Measurements from ENCODE around the gene ATXN7L1. TPM values are rescaled to one million over a fixed set of nuclear protein-coding genes. Genes with fewer than 3 reads are reported as not detected.

ATXN7L1 gene
- total and polyA plus RNA-seq, 2 of the 13 experiments (the other 11 are each of a cell fraction or from before 2014, with no cell fraction given), result 4.1 to 7.8 TPM

DNA sequence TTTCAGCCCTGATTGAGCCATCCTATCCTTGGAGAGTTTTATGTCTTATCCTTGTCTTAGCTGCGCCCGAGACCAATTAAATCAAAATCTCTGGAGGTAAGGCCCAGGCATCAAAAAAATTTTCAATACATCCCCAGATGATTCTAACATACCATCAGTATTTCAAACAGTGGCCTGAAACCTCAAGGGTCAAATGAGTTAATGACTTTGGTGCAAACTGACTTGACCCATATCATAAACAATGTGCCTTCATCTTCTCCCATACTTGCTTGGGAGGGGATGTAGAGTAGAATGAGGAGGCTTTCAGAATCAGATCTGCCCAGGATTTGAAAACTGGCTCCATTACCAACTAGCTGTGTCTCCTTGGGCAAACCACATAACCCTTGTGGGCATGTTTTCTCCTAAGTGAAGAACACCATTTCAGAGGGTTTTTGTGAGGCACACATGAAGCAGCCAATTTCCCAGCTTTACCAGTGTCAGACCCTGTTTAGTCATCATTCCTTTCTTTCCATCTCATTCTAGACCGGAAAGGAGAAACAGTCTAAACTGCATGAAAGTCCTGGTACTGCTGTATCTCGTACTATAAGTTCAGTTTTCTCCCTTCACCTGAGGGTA is 35.7 kb upstream of the ATXN7L1 start:
- in situ Hi-C loops (cut with HindIII; ENCODE audit: extremely low pct_ligation_motif_present, low pct_unique_long_range_greater_than_20kb), result no loop called here
- TF ChIP-seq TEAD3 (CRISPR knock-in tag; optimal IDR thresholded peaks at IDR 0.05; ENCODE audit: borderline replicate concordance) (no peak), HNF4A (CRISPR knock-in tag; IDR thresholded peaks at IDR 0.05) (no peak), ETS1 (CRISPR knock-in tag; IDR thresholded peaks at IDR 0.05) (no peak), ZNF543 (CRISPR knock-in tag; IDR thresholded peaks at IDR 0.05) (no peak), ZNF691 (CRISPR knock-in tag; IDR thresholded peaks at IDR 0.05; ENCODE audit: borderline replicate concordance, low read depth) (no peak), ZSCAN5A (CRISPR knock-in tag; IDR thresholded peaks at IDR 0.05; ENCODE audit: borderline replicate concordance) (no peak), ARNT (IDR thresholded peaks at IDR 0.05) (no peak), ZBTB42 (CRISPR knock-in tag; IDR thresholded peaks at IDR 0.05) (no peak), STAT5B (CRISPR knock-in tag; IDR thresholded peaks at IDR 0.05) (no peak), HNRNPL (IDR thresholded peaks at IDR 0.05; ENCODE audit: low read depth, low read length) (no peak), RNF2 (conservative IDR thresholded peaks at IDR 0.05; ENCODE audit: low read depth) (no peak), ZNF652 (CRISPR knock-in tag; IDR thresholded peaks at IDR 0.05; ENCODE audit: borderline replicate concordance, low read depth) (no peak), RBAK (CRISPR knock-in tag; IDR thresholded peaks at IDR 0.05) (no peak), TBX2 (CRISPR knock-in tag; IDR thresholded peaks at IDR 0.05; ENCODE audit: borderline replicate concordance) (no peak), SOX6 (IDR thresholded peaks at IDR 0.05) (no peak), SOX6 (CRISPR knock-in tag; IDR thresholded peaks at IDR 0.05) (no peak), GPN1 (CRISPR knock-in tag; IDR thresholded peaks at IDR 0.05; ENCODE audit: borderline replicate concordance) (no peak), EHMT2 (IDR thresholded peaks at IDR 0.05; ENCODE audit: borderline replicate concordance, low read depth, low read length) (no peak), HDAC1 (CRISPR knock-in tag; IDR thresholded peaks at IDR 0.05) (no peak)
- TF ChIP-seq, protein P1, sequence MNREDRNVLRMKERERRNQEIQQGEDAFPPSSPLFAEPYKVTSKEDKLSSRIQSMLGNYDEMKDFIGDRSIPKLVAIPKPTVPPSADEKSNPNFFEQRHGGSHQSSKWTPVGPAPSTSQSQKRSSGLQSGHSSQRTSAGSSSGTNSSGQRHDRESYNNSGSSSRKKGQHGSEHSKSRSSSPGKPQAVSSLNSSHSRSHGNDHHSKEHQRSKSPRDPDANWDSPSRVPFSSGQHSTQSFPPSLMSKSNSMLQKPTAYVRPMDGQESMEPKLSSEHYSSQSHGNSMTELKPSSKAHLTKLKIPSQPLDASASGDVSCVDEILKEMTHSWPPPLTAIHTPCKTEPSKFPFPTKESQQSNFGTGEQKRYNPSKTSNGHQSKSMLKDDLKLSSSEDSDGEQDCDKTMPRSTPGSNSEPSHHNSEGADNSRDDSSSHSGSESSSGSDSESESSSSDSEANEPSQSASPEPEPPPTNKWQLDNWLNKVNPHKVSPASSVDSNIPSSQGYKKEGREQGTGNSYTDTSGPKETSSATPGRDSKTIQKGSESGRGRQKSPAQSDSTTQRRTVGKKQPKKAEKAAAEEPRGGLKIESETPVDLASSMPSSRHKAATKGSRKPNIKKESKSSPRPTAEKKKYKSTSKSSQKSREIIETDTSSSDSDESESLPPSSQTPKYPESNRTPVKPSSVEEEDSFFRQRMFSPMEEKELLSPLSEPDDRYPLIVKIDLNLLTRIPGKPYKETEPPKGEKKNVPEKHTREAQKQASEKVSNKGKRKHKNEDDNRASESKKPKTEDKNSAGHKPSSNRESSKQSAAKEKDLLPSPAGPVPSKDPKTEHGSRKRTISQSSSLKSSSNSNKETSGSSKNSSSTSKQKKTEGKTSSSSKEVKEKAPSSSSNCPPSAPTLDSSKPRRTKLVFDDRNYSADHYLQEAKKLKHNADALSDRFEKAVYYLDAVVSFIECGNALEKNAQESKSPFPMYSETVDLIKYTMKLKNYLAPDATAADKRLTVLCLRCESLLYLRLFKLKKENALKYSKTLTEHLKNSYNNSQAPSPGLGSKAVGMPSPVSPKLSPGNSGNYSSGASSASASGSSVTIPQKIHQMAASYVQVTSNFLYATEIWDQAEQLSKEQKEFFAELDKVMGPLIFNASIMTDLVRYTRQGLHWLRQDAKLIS (CRISPR knock-in tag; IDR thresholded peaks at IDR 0.05), result no peak

More for the DNA sequence above, 35.7 kb upstream of the ATXN7L1 start:
- FAIRE-seq (no peak), ATAC-seq (no peak), DNase-seq (ENCODE audit: low spot score) (no peak)
- ChIA-PET POLR2A (no interaction called here), CTCF (ENCODE audit: low intra/inter-chr PET ratio, low total read pairs) (no interaction called here)
- Histone ChIP-seq H4K20me1 (ENCODE audit: insufficient read depth, low read length) (0 out of 2 replicates have a peak, but pooled peaks cover 2% of the 10 kb centered on the region), H3K36me3 (replicated peaks in 1 of 2; ENCODE audit: control insufficient read depth in 1 of 2, insufficient read depth in 2 of 2, low read length in 2 of 2) (peaks cover 3 to 21% of the 10 kb centered on the region in 2 experiments; a peak in 4 of 5 replicates), H3K4me1 (ENCODE audit: insufficient read depth, low read length) (peaks cover 9% of the 10 kb centered on the region), H3K27ac (ENCODE audit: extremely low read length, insufficient read depth, low read length) (no peak overlapping the region), H3K9ac (ENCODE audit: insufficient read depth, low read depth, low read length) (no peak overlapping the region), H3K79me2 (ENCODE audit: insufficient read depth, low read length) (no peaks in the 10 kb centered on the region), H3K9me3 (ENCODE audit: low read length) (no peaks in the 10 kb centered on the region), H3K27me3 (ENCODE audit: control insufficient read depth in 1 of 2, insufficient read depth in 2 of 2, low read length in 2 of 2) (no peaks in the 10 kb centered on the region), H3K4me2 (ENCODE audit: low read depth, low read length) (no peak overlapping the region), H3K4me3 (replicated peaks in 1 of 3; ENCODE audit: insufficient read depth in 1 of 3, low read depth in 2 of 3, low read length in 3 of 3) (no peak overlapping the region), H2AFZ (ENCODE audit: low read length) (no peak overlapping the region)
- 96% methylated on average over 4 of the region's 4 CpGs for WGBS (ENCODE audit: low lambda C conversion rate)
- intact Hi-C loops (cut with micrococcal nuclease; ENCODE audit: unreplicated experiment), result no loop called here
- no TSS peak for BruUV-seq (replicated peaks)
